LHCN-M2 (cell line): Measurements from ENCODE around the gene MPO. TPM values are rescaled to one million over a fixed set of nuclear protein-coding genes. Genes with fewer than 3 reads are reported as not detected.

ENCODE experiments used
- DNase-seq: peaks from one replicate; pipeline ENCODE4 v3.0.0-alpha.2; 2012; ENCODE audit warnings: low read depth
- total RNA-seq: library from RNA; depleted of rRNA; stranded (reverse); fragments of >200 nt; gene quantifications from 2 replicates; pipeline ENCODE4 v1.2.3, GENCODE V29; 2014

Gene MPO
- total RNA-seq, 1 experiment from 2014 or later: not detected

- no peak for DNase-seq
Observed at GRCh38 chr17:58307468-58308172, 26.9 kb upstream of the MPO start.

DNA sequence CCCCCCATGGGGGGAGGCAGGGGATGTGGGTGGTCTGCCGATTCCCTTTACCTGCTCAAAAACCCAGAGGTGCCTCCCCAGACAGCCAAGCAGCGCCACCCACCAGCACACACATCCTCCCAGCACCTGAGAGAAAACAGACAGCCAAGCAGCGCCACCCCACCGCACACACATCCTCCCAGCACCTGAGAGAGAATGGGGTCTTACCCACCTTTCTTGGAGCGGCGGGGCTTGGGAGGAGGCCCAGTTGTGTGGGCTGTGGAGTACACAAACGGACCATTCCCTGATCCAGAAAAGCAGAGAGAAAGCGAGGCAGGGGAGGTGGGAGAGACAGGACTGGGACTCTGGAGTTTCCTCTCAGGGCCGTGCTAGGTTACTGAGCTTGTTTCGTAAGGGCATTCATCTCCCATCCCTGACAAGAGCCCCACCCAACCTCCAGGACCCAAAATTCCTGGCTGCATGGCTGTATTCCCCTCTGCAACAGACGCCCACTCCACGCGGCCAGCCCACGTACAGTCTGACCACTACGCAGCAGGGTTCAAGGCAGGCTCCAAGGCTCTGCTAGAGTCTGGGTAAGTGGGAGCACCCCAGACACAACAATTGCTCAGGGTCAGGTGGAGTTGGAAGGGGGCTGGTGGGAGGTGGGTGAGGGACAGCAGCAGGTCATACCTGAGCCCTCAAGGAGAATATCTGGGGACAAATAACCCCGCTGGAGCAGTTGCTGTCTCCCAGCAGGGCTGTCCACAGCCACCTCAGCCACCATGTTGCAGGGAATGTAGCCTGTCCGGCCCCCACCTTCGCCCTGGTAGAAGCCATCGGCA, 25.6 kb upstream of the MPO start:
- no peak for DNase-seq

GRCh38 chr17:58305626-58306025, 24.9 kb upstream of the MPO start:
- no peak for DNase-seq

DNA sequence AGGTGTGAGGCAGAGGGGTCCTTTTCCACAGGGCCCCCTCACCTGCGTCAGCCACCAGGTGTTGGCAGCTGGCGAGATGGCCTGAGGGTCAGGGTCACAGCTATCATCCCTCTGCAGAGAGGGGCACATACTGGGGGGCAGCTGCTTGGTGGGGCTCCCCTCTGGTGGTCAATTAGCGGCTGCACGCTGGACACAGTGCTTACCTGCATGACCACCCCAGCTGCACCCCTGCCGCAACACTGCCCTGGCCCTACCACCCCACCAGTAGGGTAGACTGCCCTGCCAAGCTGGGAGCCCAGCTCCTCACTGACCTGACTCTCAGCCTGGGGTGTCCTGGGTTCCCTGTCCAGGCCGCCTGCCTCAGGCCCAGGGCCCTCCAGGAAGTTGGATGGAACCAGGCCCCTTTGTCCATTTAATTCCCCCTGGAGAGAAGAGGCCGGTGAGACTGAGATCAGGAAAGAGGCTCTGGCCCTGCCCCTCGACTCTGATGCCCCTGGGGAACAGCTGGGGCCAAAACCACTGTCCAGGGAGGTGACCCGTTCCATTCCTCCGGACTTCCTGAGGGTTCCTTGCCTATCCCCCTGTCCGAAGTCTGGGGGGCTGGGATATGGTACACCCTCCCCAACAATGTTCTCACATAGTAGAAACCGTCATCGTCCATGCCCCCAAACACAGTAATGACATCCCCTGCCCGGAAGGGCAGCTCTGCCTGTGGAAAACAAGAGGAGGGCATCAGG, 24.2 kb upstream of the MPO start:
- DNase-seq: no peak

GRCh38 chr17:58303971-58304749, 23.4 kb upstream of the MPO start:
- DNase-seq: peak; percentile 23

DNA sequence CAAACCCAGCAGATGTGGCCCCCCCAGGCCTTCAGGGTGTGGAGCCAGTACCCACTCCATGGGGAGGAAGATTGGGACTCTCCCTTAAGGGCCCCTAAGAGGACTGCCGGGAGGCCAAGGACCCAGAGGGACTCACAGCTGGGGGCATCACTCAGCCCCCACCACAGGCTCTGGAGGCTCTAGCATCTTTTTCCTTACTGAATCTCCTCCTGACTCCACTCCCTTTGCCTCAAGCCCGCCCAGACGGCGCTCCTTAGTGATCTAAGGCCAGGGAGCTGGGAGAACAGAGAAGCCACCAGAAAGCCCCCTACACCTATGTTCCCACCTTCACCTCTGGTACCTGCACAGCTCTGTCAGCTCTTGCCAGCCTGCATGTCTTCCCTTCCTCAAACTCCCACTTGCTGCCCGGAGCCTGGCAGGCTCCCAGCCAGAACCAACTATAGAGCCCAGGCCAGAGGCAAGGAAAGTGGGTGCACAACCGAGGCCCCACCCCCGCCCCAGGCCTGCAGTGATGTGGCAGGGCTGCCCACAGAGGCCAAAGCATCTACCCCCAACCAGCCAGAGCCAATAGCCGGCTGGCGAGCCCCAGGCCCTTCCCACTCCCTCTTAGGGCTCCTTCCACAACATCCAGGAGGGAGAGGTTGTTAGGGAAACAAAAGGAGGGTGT, 22.3 kb upstream of the MPO start:
- no peak for DNase-seq

GRCh38 chr17:58302171-58302918, 21.6 kb upstream of the MPO start:
- DNase-seq: no peak

- no peak for DNase-seq
Observed at GRCh38 chr17:58301504-58302150, 20.9 kb upstream of the MPO start.

GRCh38 chr17:58300336-58300735, 19.6 kb upstream of the MPO start:
- DNase-seq: no peak

DNA sequence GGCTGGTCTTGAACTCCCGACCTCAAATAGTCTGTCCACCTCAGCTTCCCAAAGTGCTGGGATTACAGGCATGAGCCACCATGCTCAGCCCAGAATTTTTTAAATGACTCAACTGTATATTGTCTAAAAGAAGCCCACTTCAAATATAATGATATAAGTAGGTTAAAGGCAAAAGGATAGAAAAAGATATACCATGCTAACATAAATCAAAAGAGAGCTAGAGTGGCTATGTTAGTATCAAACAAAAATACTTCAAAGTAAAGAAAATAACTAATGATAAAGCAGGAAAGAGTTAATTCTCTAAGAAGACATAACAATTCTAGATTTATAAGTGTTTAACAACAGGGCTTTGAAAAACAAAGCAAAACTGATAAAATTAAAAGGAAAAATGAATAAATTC, 13.3 kb upstream of the MPO start:
- DNase-seq: no peak

DNA sequence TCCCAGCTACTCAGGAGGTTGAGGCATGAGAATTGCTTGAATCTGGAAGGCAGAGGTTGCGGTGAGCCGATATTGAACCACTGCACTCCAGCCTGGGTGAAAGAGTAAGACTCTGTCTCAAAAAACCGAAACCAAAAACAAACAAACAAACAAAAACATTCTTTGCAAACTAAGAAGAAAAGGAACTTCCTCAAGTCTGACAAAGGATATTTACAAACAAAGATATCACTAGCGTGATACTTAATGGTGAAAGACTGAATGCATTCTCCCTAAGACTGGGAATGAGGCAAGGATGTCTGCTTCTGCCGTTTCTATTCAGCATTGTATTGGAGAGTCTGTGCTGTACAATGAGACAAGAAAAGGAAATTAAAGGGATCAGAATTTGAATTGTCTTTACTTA, 10.5 kb upstream of the MPO start:
- no peak for DNase-seq

DNA sequence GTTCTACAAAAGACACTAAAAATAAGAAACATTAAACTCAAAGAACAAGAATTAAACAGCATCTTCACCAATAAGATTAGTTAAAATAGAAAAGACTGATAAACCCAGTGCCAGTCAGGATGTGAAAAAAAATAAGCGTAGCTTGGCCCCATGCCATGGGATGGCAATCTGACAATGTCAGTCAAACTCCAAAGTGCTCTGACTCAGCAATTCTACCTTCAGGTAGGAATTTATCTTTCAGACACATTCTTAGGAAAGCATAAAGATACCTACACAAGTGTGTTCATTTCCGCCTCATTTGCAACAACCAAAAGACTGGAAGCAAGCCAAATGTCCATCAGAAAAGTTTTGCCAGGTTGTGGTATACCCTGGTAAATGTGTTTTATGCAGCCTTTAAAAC, 9.1 kb upstream of the MPO start:
- no peak for DNase-seq

DNA sequence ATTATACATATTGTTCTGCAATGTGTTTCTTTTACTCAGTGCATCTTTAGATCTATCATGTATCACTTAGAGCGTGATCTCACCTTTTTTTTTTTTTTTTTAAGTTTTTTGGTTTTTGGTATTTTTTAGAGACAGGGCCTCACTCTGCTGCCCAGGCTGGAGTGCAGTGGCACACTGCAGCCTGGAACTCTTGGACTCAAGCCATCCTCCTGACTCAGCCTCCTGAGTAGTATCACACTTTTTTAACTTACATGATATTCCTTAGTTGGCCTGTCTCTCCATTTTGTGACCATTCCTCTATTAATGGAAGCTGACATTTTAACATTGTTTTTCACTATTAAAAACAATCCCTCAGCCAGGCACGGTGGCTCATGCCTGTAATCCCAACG, 4.7 kb upstream of the MPO start:
- DNase-seq: no peak

GRCh38 chr17:58284613-58285421, 4.1 kb upstream of the MPO start:
- no peak for DNase-seq

GRCh38 chr17:58283674-58284612, 3.2 kb upstream of the MPO start:
- DNase-seq: no peak

- DNase-seq: no peak
Observed at GRCh38 chr17:58282442-58282841, 1.7 kb upstream of the MPO start.

DNA sequence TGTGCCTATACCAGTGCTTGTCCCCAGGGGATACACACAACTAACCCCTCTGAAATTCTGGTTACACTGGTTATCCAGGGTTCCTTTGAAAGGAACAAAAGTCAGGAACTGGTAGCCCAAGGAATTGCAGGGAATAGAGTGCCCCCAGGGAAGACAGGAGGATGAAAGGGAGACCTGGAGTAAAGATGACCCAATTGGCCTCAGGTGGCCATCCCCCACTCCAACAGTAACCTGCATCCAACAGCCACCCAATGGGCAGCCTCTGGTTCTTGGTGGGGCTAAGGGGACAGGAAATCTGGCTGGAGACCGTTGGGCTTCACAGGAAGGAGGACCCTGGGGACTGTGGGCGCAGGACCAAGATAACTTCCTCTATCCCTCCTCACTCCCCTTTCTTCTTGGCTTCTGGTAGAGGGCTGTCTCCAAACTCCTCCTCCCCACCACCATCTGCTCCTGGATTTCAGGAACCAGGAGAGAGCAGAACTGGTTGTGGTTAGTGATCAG, 826 bp upstream of the MPO start:
- DNase-seq: no peak
